Measurements from ENCODE around the gene DSC2. TPM values are rescaled to one million over a fixed set of nuclear protein-coding genes. Genes with fewer than 3 reads are reported as not detected.

The DSC2 gene
- total and polyA plus RNA-seq, 2 of the 8 experiments (the other 6 are each of a cell fraction or from before 2014, with no cell fraction given) = 4.6 to 39.7 TPM

Other genes with a start within 250 kb of the DSC2 start
- 3.3 and 3.7 TPM in 2 replicates for gene DSC3, start 59.7 kb downstream of the DSC2 start, total RNA-seq (2021; fragmentation: NEBNext Ultra II Directional; extraction: Animal tissue kit (Norgen Biotek cat#: 25700))
- 0.61 and 0.70 TPM in 2 replicates for gene DSC3, start 59.7 kb downstream of the DSC2 start, polyA plus RNA-seq (2011; rRNA removed)
- not detected in 2 replicates for gene DSC1, start 60.4 kb upstream of the DSC2 start, total RNA-seq (2021; fragmentation: NEBNext Ultra II Directional; extraction: Animal tissue kit (Norgen Biotek cat#: 25700))
- gene DSC1, start 60.4 kb upstream of the DSC2 start, polyA plus RNA-seq (2011; rRNA removed) = 0.02 TPM in 1 of 2 replicates, not detected in the other
- 0.06 TPM in 1 of 2 replicates, not detected in the other for gene DSG1, start 215.7 kb upstream of the DSC2 start, total RNA-seq (2021; fragmentation: NEBNext Ultra II Directional; extraction: Animal tissue kit (Norgen Biotek cat#: 25700))
- gene DSG1, start 215.7 kb upstream of the DSC2 start, polyA plus RNA-seq (2011; rRNA removed) = 0.06 TPM in 2 replicates

Measured in H1 (cell line).